GM18517 (cell line): Measurements from ENCODE around the gene C19orf25.

Source experiments
- ATAC-seq: cut with Tn5 transposase; IDR thresholded peaks from one replicate; pipeline ENCODE4 v1.9.1; 2021; ENCODE audit warnings: mild to moderate bottlenecking, moderate library complexity; ENCODE audit not compliant: unreplicated experiment

Gene C19orf25

GRCh38 chr19:1496714-1497577, 17.9 kb upstream of the C19orf25 start:
- ATAC-seq: no peak

GRCh38 chr19:1495799-1496713, 17.0 kb upstream of the C19orf25 start:
- no peak for ATAC-seq

- ATAC-seq: no peak
These were observed 16.2 kb upstream of the C19orf25 start for GRCh38 chr19:1495051-1495798.

- ATAC-seq: no peak
These were observed 15.2 kb upstream of the C19orf25 start for GRCh38 chr19:1494115-1494815.

- no peak for ATAC-seq
These were observed 13.5 kb upstream of the C19orf25 start for GRCh38 chr19:1492474-1493006.

- ATAC-seq: no peak
These were observed 12.8 kb upstream of the C19orf25 start for GRCh38 chr19:1491849-1492170.

GRCh38 chr19:1491114-1491848, 12.3 kb upstream of the C19orf25 start, which contains the start of gene REEP6:
Gene REEP6, plus strand, starts transcription at chr19:1491181. Its CDS starts 89 bp downstream, at chr19:1491270.
- ATAC-seq: no peak

GRCh38 chr19:1490311-1491113, 11.5 kb upstream of the C19orf25 start, which contains the start of gene PCSK4:
Gene PCSK4, minus strand, starts transcription at chr19:1490350. Its CDS starts 4 bp downstream, at chr19:1490346.
- ATAC-seq: peak; percentile 78

- ATAC-seq: peak; percentile 2
These were observed 10.7 kb upstream of the C19orf25 start for GRCh38 chr19:1489463-1490310.

GRCh38 chr19:1488282-1488601, 9.2 kb upstream of the C19orf25 start:
- no peak for ATAC-seq

GRCh38 chr19:1487576-1488281, 8.7 kb upstream of the C19orf25 start:
- ATAC-seq: no peak

GRCh38 chr19:1486720-1487575, 7.9 kb upstream of the C19orf25 start:
- no peak for ATAC-seq

GRCh38 chr19:1483979-1484428, 5.0 kb upstream of the C19orf25 start:
- ATAC-seq: no peak

GRCh38 chr19:1483131-1483978, 4.3 kb upstream of the C19orf25 start:
- no peak for ATAC-seq
